DOHH2 (cell line): ENCODE measurements around the gene HOXB7.

ENCODE experiments used
- H3F3A ChIP-seq: fragments of 200-600 bp; sonication (generic), shearing (Covaris generic); 2 replicates; pipeline ENCODE4 v1.6.0; 2016; ENCODE audit warnings: antibody characterized with exemption, mild to moderate bottlenecking; ENCODE audit not compliant: control insufficient read depth, insufficient read depth
- H3K27ac ChIP-seq: fragments of 200-600 bp; sonication (generic); 2 replicates; pipeline ENCODE4 v1.5.1; 2014; ENCODE audit warnings: low read depth, mild to moderate bottlenecking, low read length, moderate library complexity
- H3K27me3 ChIP-seq: fragments of 200-600 bp; sonication (generic); 2 replicates; pipeline ENCODE4 v1.6.1; 2014; ENCODE audit warnings: mild to moderate bottlenecking, low read length, mixed read lengths; ENCODE audit not compliant: control insufficient read depth
- H3K36me3 ChIP-seq: fragments of 200-600 bp; sonication (generic); 2 replicates; pipeline ENCODE4 v1.6.1; 2014; ENCODE audit warnings: mild to moderate bottlenecking, low read length, moderate library complexity, mixed read lengths; ENCODE audit not compliant: control insufficient read depth
- H3K4me1 ChIP-seq: fragments of 200-600 bp; sonication (generic); 2 replicates; pipeline ENCODE4 v1.6.1; 2014; ENCODE audit warnings: mild to moderate bottlenecking, low read length, mixed read lengths; ENCODE audit not compliant: control insufficient read depth
- H3K4me2 ChIP-seq: fragments of 200-600 bp; sonication (generic); 2 replicates; pipeline ENCODE4 v1.6.0; 2014; ENCODE audit warnings: mild to moderate bottlenecking, low read length, moderate library complexity
- H3K4me3 ChIP-seq: fragments of 200-600 bp; sonication (generic); 2 replicates; pipeline ENCODE4 v1.5.1; 2014; ENCODE audit warnings: mild to moderate bottlenecking, low read length, mixed read lengths
- H3K79me2 ChIP-seq: fragments of 200-600 bp; sonication (generic); 2 replicates; pipeline ENCODE4 v1.6.1; 2014; ENCODE audit warnings: mild to moderate bottlenecking, low read length, mixed read lengths; ENCODE audit not compliant: control insufficient read depth
- H3K9me2 ChIP-seq: fragments of 200-600 bp; sonication (generic); replicated peaks from 2 replicates; pipeline ENCODE4 v1.6.1; 2014; ENCODE audit warnings: mild to moderate bottlenecking, low read length, mixed read lengths; ENCODE audit not compliant: control insufficient read depth
- H3K9me3 ChIP-seq: fragments of 200-600 bp; sonication (generic); 2 replicates; pipeline ENCODE4 v1.6.1; 2014; ENCODE audit warnings: antibody characterized with exemption, low read length, mixed read lengths; ENCODE audit not compliant: control insufficient read depth, insufficient read depth
- H4K20me1 ChIP-seq: fragments of 200-600 bp; sonication (generic); 2 replicates; pipeline ENCODE4 v1.6.0; 2014; ENCODE audit warnings: low read depth, mild to moderate bottlenecking, antibody characterized with exemption, low read length, moderate library complexity; ENCODE audit not compliant: control insufficient read depth, insufficient read depth
- CTCF ChIP-seq: fragments of 200-600 bp; sonication (generic); IDR thresholded peaks from one replicate; pipeline ENCODE4 v1.5.1; 2014; ENCODE audit warnings: antibody characterized with exemption, mild to moderate bottlenecking, low read depth, low read length; ENCODE audit not compliant: poor library complexity, severe bottlenecking
- EZH2phosphoT487 ChIP-seq: fragments of 200-600 bp; sonication (generic); IDR thresholded peaks from 2 replicates; pipeline ENCODE4 v1.6.1; 2017; ENCODE audit warnings: borderline replicate concordance, mild to moderate bottlenecking, antibody characterized with exemption, low read length, moderate library complexity, mixed read lengths

Gene HOXB7

GRCh38 chr17:48575673-48576478 lies 34.9 kb downstream of the HOXB7 start:
- no peaks in the 10 kb centered on the region for H4K20me1 ChIP-seq

GRCh38 chr17:48575066-48575582 lies 35.7 kb downstream of the HOXB7 start:
- peaks cover 12% of the 10 kb centered on the region for H3K79me2 ChIP-seq
- peaks cover 4% of the 10 kb centered on the region; the same call in 1 of the 2 replicates for H3K36me3 ChIP-seq
- peaks cover 12% of the 10 kb centered on the region for H3K27me3 ChIP-seq
- no peak overlapping the region for H3K4me3 ChIP-seq
- H3K9me2 ChIP-seq, result no peaks in the 10 kb centered on the region
- no peaks in the 10 kb centered on the region for H3K9me3 ChIP-seq
- no peaks in the 10 kb centered on the region for H4K20me1 ChIP-seq
- H3K4me2 ChIP-seq, result no peak overlapping the region
- H3K4me1 ChIP-seq, result peaks cover 22% of the 10 kb centered on the region
- H3F3A ChIP-seq, result 0 out of 2 replicates have a peak, but pooled peaks cover 4% of the 10 kb centered on the region
- no peak overlapping the region for H3K27ac ChIP-seq
- TF ChIP-seq CTCF (no peak), EZH2phosphoT487 (no peak)

More at GRCh38 chr17:48575673-48576478, 34.9 kb downstream of the HOXB7 start:
- 0 out of 2 replicates have a peak, but pooled peaks cover 9% of the 10 kb centered on the region for H3F3A ChIP-seq
- H3K4me2 ChIP-seq, result no peak overlapping the region
- H3K27ac ChIP-seq, result no peak overlapping the region
- H3K36me3 ChIP-seq, result peaks cover 4% of the 10 kb centered on the region; the same call in 1 of the 2 replicates
- H3K27me3 ChIP-seq, result peaks cover 19% of the 10 kb centered on the region
- peaks cover 12% of the 10 kb centered on the region for H3K79me2 ChIP-seq
- no peaks in the 10 kb centered on the region for H3K9me3 ChIP-seq
- H3K4me1 ChIP-seq, result peaks cover 29% of the 10 kb centered on the region
- TF ChIP-seq CTCF (no peak), EZH2phosphoT487 (no peak)
- no peaks in the 10 kb centered on the region for H3K9me2 ChIP-seq
- H3K4me3 ChIP-seq, result no peak overlapping the region

GRCh38 chr17:48574505-48575065 lies 36.2 kb downstream of the HOXB7 start:
- Histone ChIP-seq H3K9me3 (no peaks in the 10 kb centered on the region), H3K36me3 (peaks cover 4% of the 10 kb centered on the region; the same call in 1 of the 2 replicates), H3F3A (0 out of 2 replicates have a peak, but pooled peaks cover 3% of the 10 kb centered on the region), H4K20me1 (no peaks in the 10 kb centered on the region), H3K9me2 (no peaks in the 10 kb centered on the region), H3K27me3 (peaks cover 7% of the 10 kb centered on the region), H3K79me2 (peaks cover 12% of the 10 kb centered on the region), H3K4me1 (peaks cover 17% of the 10 kb centered on the region), H3K4me2 (no peak overlapping the region), H3K4me3 (no peak overlapping the region), H3K27ac (no peak overlapping the region)
- no peak for TF ChIP-seq EZH2phosphoT487
- TF ChIP-seq CTCF, result no peak
